GM13977 (cell line): ENCODE measurements around the gene LLGL1.

Source experiments
- DNase-seq: peaks from one replicate; pipeline ENCODE4 v3.0.0; 2012; ENCODE audit warnings: low spot score
- in situ Hi-C: fragments of 300-500 bp; cut with MboI; formaldehyde crosslinking; loops from one replicate; pipeline ENCODE4 v1.12.0; 2022; ENCODE audit warnings: low sequenced_read_pairs, low pct_unique_long_range_greater_than_20kb, mixed read lengths, inconsistent platforms; ENCODE audit not compliant: unreplicated experiment
- TF ChIP-seq, protein P1 (sequence below): IDR thresholded peaks from 2 replicates; pipeline ENCODE4 v1.5.1; 2012; ENCODE audit warnings: mild to moderate bottlenecking, control low read depth; ENCODE audit not compliant: insufficient read depth; ENCODE audit errors: extremely low read depth, missing control alignments

LLGL1 gene

DNA sequence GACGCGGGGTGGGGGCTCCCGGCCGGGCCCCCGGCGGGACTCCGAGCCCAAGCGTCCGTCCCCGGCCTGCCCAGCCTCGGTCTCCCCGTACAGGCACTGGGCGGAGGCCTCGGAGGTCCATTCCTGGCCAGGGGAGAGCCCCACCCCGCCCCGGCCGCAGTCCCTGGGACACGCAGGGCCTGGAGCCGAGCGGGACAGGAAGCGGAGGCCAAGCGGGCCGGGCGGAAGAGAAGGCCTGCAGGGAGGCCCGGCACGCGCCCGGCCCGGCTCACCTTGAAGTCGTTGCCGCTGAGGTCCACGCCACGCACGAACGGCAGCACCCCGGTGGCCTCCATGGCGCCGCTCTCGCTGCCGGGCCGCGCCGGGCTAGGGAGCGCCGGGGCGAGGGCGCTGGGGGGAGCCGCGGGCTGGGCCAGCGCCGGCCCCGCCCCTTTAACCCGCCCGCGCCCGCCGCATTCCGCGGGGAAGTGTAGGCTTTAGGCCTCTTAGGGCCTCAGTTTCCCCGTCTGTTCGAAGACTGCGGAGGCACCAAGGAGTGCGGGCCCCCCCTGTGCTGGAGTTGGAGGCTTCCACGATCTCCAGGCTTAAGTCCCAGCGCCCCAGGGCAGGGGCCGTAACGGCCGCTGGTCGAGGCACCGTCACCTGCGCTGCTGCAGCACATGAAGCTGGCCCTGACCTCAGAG is 33.1 kb downstream of the LLGL1 start, which contains the start of gene FLII:
TSS of gene FLII (minus strand) at position 383 of the 683 bp plus-strand sequence. CDS start at position 335, 48 bp downstream.
- in situ Hi-C loops, result no loop called here
- peak; percentile 82 for DNase-seq
- TF ChIP-seq, protein P1, sequence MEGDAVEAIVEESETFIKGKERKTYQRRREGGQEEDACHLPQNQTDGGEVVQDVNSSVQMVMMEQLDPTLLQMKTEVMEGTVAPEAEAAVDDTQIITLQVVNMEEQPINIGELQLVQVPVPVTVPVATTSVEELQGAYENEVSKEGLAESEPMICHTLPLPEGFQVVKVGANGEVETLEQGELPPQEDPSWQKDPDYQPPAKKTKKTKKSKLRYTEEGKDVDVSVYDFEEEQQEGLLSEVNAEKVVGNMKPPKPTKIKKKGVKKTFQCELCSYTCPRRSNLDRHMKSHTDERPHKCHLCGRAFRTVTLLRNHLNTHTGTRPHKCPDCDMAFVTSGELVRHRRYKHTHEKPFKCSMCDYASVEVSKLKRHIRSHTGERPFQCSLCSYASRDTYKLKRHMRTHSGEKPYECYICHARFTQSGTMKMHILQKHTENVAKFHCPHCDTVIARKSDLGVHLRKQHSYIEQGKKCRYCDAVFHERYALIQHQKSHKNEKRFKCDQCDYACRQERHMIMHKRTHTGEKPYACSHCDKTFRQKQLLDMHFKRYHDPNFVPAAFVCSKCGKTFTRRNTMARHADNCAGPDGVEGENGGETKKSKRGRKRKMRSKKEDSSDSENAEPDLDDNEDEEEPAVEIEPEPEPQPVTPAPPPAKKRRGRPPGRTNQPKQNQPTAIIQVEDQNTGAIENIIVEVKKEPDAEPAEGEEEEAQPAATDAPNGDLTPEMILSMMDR, result no peak

DNA sequence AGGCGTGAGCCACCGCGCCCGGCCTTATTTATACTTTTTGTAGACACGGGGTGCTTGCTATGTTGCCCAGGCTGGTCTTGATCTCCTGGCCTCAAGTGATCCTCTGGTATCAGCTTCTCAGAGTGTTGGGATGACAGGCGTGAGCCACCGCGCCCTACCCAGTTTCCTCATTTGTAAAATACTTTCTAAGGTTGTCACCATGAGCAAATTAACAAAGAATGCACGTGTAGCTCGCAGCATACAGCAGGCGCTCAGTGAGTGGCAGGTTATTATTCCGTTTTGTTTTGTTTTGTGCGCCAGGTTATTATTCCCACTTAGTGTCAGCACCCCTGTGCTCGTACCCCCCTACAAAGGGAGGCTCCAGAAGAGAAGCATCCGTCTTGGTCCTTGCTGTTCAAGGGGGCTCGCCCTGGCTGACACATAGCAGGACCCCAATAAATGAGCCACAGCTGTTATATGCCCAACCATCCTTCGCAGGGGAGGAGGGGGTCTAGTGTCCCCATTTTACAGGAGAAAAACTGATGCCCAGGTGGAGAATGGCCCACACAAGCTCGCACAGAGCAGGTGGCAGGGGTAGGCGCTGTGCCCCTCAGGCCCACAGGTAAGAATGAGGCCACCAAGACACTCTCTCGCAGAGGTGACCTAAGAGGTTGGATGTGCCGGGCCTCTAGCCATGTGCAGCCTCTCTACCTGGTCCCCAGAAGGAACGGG is 34.3 kb downstream of the LLGL1 start:
- in situ Hi-C loops, result no loop called here
- TF ChIP-seq, protein P1, result no peak
- DNase-seq, result no peak

DNA sequence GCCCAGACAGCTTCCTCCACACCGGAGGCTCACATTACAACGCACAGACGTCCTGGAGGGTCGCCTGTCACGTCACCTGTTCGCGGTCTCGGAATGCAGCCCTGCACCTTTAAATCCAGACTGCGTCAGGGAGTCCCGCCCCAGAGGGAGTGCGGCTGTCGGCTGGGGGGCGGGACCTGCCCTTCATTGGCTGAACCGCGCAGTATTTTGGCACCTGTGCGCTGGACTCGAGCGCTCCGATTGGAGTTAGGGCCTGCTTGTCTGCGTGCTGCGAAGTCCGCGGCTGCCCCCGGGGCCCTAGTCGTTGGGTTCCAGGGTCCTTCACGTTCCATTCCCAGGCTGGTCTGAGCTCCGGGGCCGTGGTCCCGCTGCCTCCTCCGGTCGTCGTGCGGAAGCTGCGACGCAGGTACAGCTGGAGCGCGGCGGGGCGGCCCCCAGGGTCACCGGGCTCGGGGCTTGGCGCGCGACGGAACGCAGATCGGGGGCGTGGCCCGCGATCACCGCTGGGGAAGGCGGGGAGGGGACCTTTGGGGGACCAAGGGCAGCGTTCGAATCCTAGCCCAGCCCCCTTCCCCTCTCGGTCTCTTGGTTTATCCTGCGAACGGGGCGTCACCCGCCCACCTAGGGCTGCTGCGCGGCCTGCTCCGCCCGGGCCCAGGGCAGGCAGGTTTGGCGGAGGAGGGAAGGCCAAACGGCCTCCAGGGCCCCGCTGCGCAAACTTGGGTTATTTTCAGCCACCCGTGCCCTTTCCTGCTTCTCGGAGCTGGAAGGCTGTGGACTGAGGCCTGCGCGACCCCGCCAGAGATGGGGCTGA is 35.1 kb downstream of the LLGL1 start, which contains the start of gene MIEF2:
TSS of gene MIEF2 (plus strand) at position 331 of the 814 bp plus-strand sequence. CDS start 2,059 bp downstream, outside the sequence.
- in situ Hi-C loops, result no loop called here
- TF ChIP-seq, protein P1, result no peak
- peak; percentile 99 for DNase-seq

- peak; percentile 85 for DNase-seq
- in situ Hi-C loops, result no loop called here
- TF ChIP-seq, protein P1, result no peak
Measured at GRCh38 chr17:18261146-18261515, 35.7 kb downstream of the LLGL1 start.

DNA sequence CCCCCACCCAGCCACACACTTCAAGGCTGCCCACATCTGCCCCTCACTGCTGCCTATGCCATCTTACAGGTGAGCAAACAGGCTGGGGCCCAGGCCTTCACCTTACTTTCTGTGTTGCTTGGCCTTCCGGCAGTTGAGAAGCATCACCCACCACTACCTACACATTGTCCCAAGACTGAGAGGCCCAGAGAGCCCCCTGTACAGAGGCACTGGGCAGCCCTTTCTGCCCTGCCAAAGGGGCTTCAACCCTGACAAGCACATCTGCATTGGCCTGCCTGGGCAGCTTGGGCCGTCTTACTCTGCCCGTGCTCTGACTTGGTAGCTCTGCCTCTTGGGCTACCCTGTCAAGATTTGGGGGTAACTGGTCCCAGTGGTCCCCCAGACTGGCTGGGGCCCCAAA is 36.2 kb downstream of the LLGL1 start:
- no peak for DNase-seq
- TF ChIP-seq, protein P1, result no peak
- in situ Hi-C loops, result no loop called here

GRCh38 chr17:18262111-18262510 is 36.7 kb downstream of the LLGL1 start:
- TF ChIP-seq, protein P1, result no peak
- no peak for DNase-seq
- in situ Hi-C loops, result no loop called here
